MM.1S (cell line): Measurements from ENCODE around the gene EPHB1.

Experiments used
- EZH2 ChIP-seq: fragments of 300-600 bp; sonication (generic); optimal IDR thresholded peaks from 2 replicates; pipeline ENCODE3; 2017; ENCODE audit warnings: low read depth, mild to moderate bottlenecking, antibody characterized with exemption, low read length, mixed read lengths
- TF ChIP-seq, protein P1 (sequence below): fragments of 300-600 bp; sonication (generic); IDR thresholded peaks from 2 replicates; pipeline ENCODE4 v1.5.1; 2016; ENCODE audit warnings: antibody characterized with exemption, low read length, mixed read lengths

DNA sequence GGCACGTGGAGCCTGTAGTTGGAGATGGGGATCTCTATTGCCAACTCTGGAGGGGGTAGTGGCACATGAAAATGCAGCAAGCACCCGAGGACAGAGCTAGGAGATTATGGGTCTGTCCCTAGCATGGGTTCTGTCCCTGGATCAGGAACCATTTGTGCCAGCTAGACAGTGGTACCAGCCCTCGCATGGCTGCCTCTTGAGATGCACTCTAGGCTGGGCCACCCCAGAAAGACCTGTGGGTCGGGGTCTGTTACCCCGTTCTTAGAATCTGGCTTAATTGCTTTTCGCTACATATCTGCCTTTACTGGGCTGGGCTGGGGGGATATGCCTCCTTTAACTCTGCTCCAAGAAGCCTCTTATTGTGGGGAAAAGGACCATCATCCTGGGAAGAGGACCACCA, 54.5 kb downstream of the EPHB1 start:
- TF ChIP-seq, protein P1, sequence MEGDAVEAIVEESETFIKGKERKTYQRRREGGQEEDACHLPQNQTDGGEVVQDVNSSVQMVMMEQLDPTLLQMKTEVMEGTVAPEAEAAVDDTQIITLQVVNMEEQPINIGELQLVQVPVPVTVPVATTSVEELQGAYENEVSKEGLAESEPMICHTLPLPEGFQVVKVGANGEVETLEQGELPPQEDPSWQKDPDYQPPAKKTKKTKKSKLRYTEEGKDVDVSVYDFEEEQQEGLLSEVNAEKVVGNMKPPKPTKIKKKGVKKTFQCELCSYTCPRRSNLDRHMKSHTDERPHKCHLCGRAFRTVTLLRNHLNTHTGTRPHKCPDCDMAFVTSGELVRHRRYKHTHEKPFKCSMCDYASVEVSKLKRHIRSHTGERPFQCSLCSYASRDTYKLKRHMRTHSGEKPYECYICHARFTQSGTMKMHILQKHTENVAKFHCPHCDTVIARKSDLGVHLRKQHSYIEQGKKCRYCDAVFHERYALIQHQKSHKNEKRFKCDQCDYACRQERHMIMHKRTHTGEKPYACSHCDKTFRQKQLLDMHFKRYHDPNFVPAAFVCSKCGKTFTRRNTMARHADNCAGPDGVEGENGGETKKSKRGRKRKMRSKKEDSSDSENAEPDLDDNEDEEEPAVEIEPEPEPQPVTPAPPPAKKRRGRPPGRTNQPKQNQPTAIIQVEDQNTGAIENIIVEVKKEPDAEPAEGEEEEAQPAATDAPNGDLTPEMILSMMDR, result no peak
- no peak for TF ChIP-seq EZH2
